K562 (cell line): ENCODE data around the gene FYTTD1. TPM values are rescaled to one million over a fixed set of nuclear protein-coding genes. Genes with fewer than 3 reads are reported as not detected.

ENCODE experiments used
- BHLHE40 ChIP-seq: IDR thresholded peaks from 2 replicates; pipeline ENCODE4 v1.6.1; 2011; ENCODE audit warnings: low read length, improper control_type of control experiment
- CXXC5 ChIP-seq: fragments of 250-450 bp; sonication (Bioruptor Pico); IDR thresholded peaks from 2 replicates; pipeline ENCODE4 v1.8.0; 2022; ENCODE audit warnings: inconsistent platforms, mild to moderate bottlenecking, moderate library complexity
- ESRRB ChIP-seq: fragments of 250-450 bp; sonication (Bioruptor Pico); IDR thresholded peaks from 2 replicates; pipeline ENCODE4 v1.5.0; 2020; ENCODE audit warnings: mild to moderate bottlenecking, moderate library complexity, borderline replicate concordance
- FOXA3 ChIP-seq, 2 experiments: fragments of 450-650 bp in 1 of 2; sonication (generic) in 1 of 2; formaldehyde crosslinking; IDR thresholded peaks in 1 of 2; conservative IDR thresholded peaks in 1 of 2; 2 replicates each; pipeline versions ENCODE4 v1.4.0 to v1.8.0; 2020 to 2022; ENCODE audit warnings: mild to moderate bottlenecking in 2 of 2, missing genetic modification reagents in 1 of 2
- GABPA ChIP-seq: fragments of 200-800 bp; sonication (Bioruptor generic); conservative IDR thresholded peaks from 2 replicates; pipeline ENCODE4 v1.6.1; 2016; ENCODE audit warnings: low read depth, missing genetic modification characterization, missing compliant biosample characterization
- HNRNPK ChIP-seq: fragments of 200-400 bp; formaldehyde crosslinking; IDR thresholded peaks from one replicate; pipeline ENCODE4 v1.6.1; 2018; ENCODE audit warnings: mild to moderate bottlenecking, low read depth, low read length; ENCODE audit not compliant: poor library complexity, severe bottlenecking
- MAFG ChIP-seq: fragments of 450-650 bp; conservative IDR thresholded peaks from 2 replicates; pipeline ENCODE4 v1.6.1; 2016; ENCODE audit warnings: missing genetic modification characterization, missing compliant biosample characterization
- MECOM ChIP-seq: fragments of 250-450 bp; sonication (Bioruptor Pico); IDR thresholded peaks from 2 replicates; pipeline ENCODE4 v1.8.0; 2022; ENCODE audit warnings: inconsistent platforms
- MED1 ChIP-seq: sonication (generic); formaldehyde crosslinking; IDR thresholded peaks from 2 replicates; pipeline ENCODE4 v1.8.1; 2023; ENCODE audit warnings: missing genetic modification reagents, borderline replicate concordance
- MIER1 ChIP-seq: fragments of 450-650 bp; IDR thresholded peaks from 2 replicates; pipeline ENCODE4 v1.6.1; 2016; ENCODE audit warnings: antibody characterized with exemption, mild to moderate bottlenecking, low read depth
- NR1H2 ChIP-seq: sonication (generic); formaldehyde crosslinking; IDR thresholded peaks from 2 replicates; pipeline ENCODE4 v1.4.0; 2020; ENCODE audit warnings: mild to moderate bottlenecking, missing genetic modification reagents
- NR2C1 ChIP-seq, 2 experiments: fragments of 450-650 bp; IDR thresholded peaks; 2 replicates each; pipeline ENCODE4 v1.6.1; 2017; ENCODE audit warnings: mild to moderate bottlenecking in 2 of 2, antibody characterized with exemption in 1 of 2, inconsistent platforms in 1 of 2, missing compliant biosample characterization in 1 of 2, missing genetic modification characterization in 1 of 2
- SMARCA5 ChIP-seq: fragments of 450-650 bp; IDR thresholded peaks from 2 replicates; pipeline ENCODE4 v1.6.1; 2016
- TAF9B ChIP-seq: fragments of 450-650 bp; IDR thresholded peaks from 2 replicates; pipeline ENCODE4 v1.6.1; 2018; ENCODE audit warnings: mild to moderate bottlenecking; ENCODE audit not compliant: partially characterized antibody
- TSC22D4 ChIP-seq: fragments of 450-650 bp; IDR thresholded peaks from 2 replicates; pipeline ENCODE4 v1.6.1; 2016; ENCODE audit warnings: missing genetic modification characterization, missing biosample characterization, control low read depth
- YY1 ChIP-seq, 3 experiments: IDR thresholded peaks; 2 replicates each; pipeline ENCODE4 v1.6.1; 2011; ENCODE audit warnings: low read length in 2 of 3, mild to moderate bottlenecking in 2 of 3, moderate library complexity in 2 of 3, borderline replicate concordance in 1 of 3, control low read depth in 1 of 3, low read depth in 1 of 3; ENCODE audit not compliant: insufficient read depth in 3 of 3, insufficient replicate concordance in 2 of 3, control insufficient read depth in 1 of 3, insufficient read length in 1 of 3; ENCODE audit errors: extremely low read depth in 1 of 3
- ZFX ChIP-seq: sonication (generic); formaldehyde crosslinking; IDR thresholded peaks from 2 replicates; pipeline ENCODE4 v1.8.0; 2022; ENCODE audit warnings: mild to moderate bottlenecking, missing genetic modification reagents, moderate library complexity
- ZHX1 ChIP-seq: fragments of 150-350 bp; conservative IDR thresholded peaks from 2 replicates; pipeline ENCODE4 v1.6.1; 2014; ENCODE audit warnings: low read length
- ZNF24 ChIP-seq: fragments of 450-650 bp; IDR thresholded peaks from 2 replicates; pipeline ENCODE4 v1.6.1; 2016
- ZNF398 ChIP-seq: fragments of 250-450 bp; sonication (Bioruptor Pico); IDR thresholded peaks from 2 replicates; pipeline ENCODE4 v1.8.0; 2021; ENCODE audit warnings: moderate library complexity, mild to moderate bottlenecking, inconsistent platforms
- ZNF551 ChIP-seq: fragments of 250-450 bp; sonication (Bioruptor Pico); IDR thresholded peaks from 2 replicates; pipeline ENCODE4 v1.5.0; 2021; ENCODE audit warnings: mild to moderate bottlenecking, moderate library complexity
- polyA plus RNA-seq, 8 experiments: library from polyadenylated mRNA; depleted of rRNA in 4 of 8; stranded (reverse) in 5 of 8; unstranded in 3 of 8; fragments of >200 nt; fragmentation: Nextera tagmentation in 2 of 8; fragmentation: Illumina TruSeq in 1 of 8; extraction: Ambion mirVana in 2 of 8; extraction: Trizol in 1 of 8; gene quantifications; 2 replicates each; pipeline versions ENCODE4 v1.2.1 to v1.2.3, GENCODE V29; 2011 to 2014; ENCODE audit warnings: inconsistent platforms in 1 of 8, missing spikeins in 1 of 8
- total RNA-seq, 7 experiments: library from RNA; depleted of rRNA in 6 of 7; stranded (reverse); fragments of >200 nt in 6 of 7; fragmentation: Illumina TruSeq in 2 of 7; extraction: Trizol in 2 of 7; gene quantifications; 2 replicates each; pipeline versions ENCODE4 v1.2.1 to v1.2.3, GENCODE V29; 2011 to 2021; ENCODE audit warnings: low replicate concordance in 1 of 7
- TF ChIP-seq, protein P1 (sequence below): fragments of 450-650 bp; IDR thresholded peaks from 2 replicates; pipeline ENCODE4 v1.7.0; 2016; ENCODE audit warnings: borderline replicate concordance

Gene FYTTD1
- total and polyA plus RNA-seq, 9 of the 15 experiments (the other 6 are each of a cell fraction or from before 2014, with no cell fraction given), result 35.7 to 106 (median 76.3) TPM

DNA sequence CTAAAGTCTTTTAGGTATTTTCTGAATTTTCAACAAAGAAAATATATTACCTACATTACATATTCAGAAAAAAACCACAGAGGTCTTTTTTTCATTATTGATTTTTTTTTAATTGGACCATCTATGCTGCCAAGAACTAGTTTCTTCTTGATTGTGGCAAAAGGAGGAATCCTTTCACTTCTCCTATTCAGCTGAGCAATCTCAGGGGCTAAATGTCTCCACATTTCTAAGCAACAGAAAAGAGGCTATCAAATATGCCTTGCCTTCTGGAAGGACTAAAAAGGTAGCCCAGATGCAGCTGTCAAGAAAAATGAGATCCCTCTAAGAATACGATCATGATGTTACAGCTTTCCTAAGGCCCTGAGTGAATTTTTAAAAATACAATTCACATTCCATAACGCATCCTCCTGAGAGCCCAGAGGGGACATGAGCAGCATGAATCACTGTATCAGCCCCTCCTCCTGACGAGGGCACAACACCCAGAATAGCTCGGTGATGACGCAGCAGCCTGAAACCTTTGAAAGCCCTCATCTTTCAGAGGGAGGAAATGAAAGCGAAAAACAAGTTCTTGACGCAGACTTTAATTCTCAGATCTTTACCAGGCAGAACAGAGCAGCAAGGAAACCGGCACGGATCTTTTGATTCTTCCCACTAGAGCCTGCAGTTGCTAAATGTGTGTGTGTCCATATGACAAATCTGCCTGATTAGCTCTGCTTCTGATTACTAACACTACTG, 37.5 kb upstream of the FYTTD1 start (continued):
- TF ChIP-seq MECOM (CRISPR knock-in tag) (no peak), GABPA (no peak), TAF9B (no peak), SMARCA5 (no peak), NR2C1 (IDR thresholded peaks at IDR 0.05) (no peak), NR2C1 (tag; IDR thresholded peaks at IDR 0.05) (no peak), MED1 (CRISPR knock-in tag) (no peak), HNRNPK (no peak), ZNF24 (no peak), FOXA3 (CRISPR knock-in tag; conservative IDR thresholded peaks at IDR 0.05 in 1 of 2, IDR thresholded peaks at IDR 0.05 in 1 of 2) (no peak), NR1H2 (CRISPR knock-in tag) (no peak), CXXC5 (CRISPR knock-in tag) (peak; percentile 41), ZHX1 (no peak), ESRRB (CRISPR knock-in tag) (no peak), MAFG (tag) (peak; percentile 67; the same call in 1 of the 2 replicates), ZNF398 (no peak), TSC22D4 (tag) (no peak), BHLHE40 (no peak), ZNF551 (CRISPR knock-in tag) (no peak), ZFX (CRISPR knock-in tag) (no peak), MIER1 (no peak), YY1 (IDR thresholded peaks at IDR 0.05; ENCODE audit: borderline replicate concordance in 1 of 3, control insufficient read depth in 1 of 3, extremely low read depth in 1 of 3, insufficient read depth in 3 of 3, insufficient read length in 1 of 3, insufficient replicate concordance in 2 of 3, low read depth in 1 of 3, low read length in 2 of 3) (no peak)
- TF ChIP-seq, protein P1, sequence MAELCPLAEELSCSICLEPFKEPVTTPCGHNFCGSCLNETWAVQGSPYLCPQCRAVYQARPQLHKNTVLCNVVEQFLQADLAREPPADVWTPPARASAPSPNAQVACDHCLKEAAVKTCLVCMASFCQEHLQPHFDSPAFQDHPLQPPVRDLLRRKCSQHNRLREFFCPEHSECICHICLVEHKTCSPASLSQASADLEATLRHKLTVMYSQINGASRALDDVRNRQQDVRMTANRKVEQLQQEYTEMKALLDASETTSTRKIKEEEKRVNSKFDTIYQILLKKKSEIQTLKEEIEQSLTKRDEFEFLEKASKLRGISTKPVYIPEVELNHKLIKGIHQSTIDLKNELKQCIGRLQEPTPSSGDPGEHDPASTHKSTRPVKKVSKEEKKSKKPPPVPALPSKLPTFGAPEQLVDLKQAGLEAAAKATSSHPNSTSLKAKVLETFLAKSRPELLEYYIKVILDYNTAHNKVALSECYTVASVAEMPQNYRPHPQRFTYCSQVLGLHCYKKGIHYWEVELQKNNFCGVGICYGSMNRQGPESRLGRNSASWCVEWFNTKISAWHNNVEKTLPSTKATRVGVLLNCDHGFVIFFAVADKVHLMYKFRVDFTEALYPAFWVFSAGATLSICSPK, result no peak
